ENCODE data around the gene ETS2. TPM values are rescaled to one million over a fixed set of nuclear protein-coding genes. Genes with fewer than 3 reads are reported as not detected.

Gene ETS2
- total RNA-seq, 1 experiment from 2014 or later: 35.3 TPM

DNA sequence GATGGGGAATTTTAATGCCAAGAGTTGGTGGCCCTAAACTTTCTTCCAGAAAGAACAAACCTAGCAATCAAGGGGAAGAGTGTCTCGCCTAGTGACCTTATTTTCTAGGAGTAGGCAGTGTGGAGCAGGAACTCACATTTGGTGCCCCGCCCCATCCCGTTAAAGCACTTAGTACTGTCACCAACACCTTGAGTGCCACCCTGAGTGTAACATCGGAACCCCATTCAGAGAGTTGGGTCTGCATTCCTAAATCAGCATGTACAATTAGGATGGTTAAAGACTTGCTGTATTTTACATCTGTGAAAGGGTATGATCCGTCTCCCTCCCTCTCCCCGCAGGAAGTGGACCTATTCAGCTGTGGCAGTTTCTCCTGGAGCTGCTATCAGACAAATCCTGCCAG lies 15.5 kb downstream of the ETS2 start:
- H3K4me1 Mint-ChIP-seq: peaks cover 0 to 2% of the 10 kb centered on the region in 2 experiments; a peak in 1 of 4 replicates
- Histone ChIP-seq H4K5ac (ENCODE audit: insufficient read length, low read depth, low read length) (no peak overlapping the region), H2BK20ac (ENCODE audit: low read depth, low read length, poor library complexity, severe bottlenecking) (no peak overlapping the region), H3K9ac (ENCODE audit: extremely low read depth, insufficient read length, low read length) (no peak overlapping the region), H3K23ac (ENCODE audit: insufficient read length, low read depth, low read length) (no peak overlapping the region), H2BK15ac (ENCODE audit: low read depth, low read length) (no peak overlapping the region), H4K91ac (ENCODE audit: insufficient read length, low read depth, low read length) (no peak overlapping the region), H4K8ac (replicated peaks; ENCODE audit: insufficient read length, low read depth, low read length) (no peak overlapping the region), H3K27ac (ENCODE audit: insufficient read length, low read depth, low read length) (no peak overlapping the region), H3K14ac (ENCODE audit: insufficient read depth, low read length) (no peak overlapping the region), H3K9me3 (ENCODE audit: control insufficient read depth, low read depth, low read length) (no peaks in the 10 kb centered on the region), H3T11ph (ENCODE audit: low read length) (no peak overlapping the region), H3K27me3 (ENCODE audit: insufficient read depth, low read length) (no peaks in the 10 kb centered on the region), H2BK120ac (ENCODE audit: low read depth, low read length, poor library complexity, severe bottlenecking) (no peak overlapping the region), H3K79me1 (ENCODE audit: insufficient read depth, low read depth, low read length, poor library complexity, severe bottlenecking) (no peaks in the 10 kb centered on the region), H3K4me1 (ENCODE audit: insufficient read depth, low read length) (no peaks in the 10 kb centered on the region), H2BK12ac (ENCODE audit: insufficient read length, low read depth, low read length) (no peak overlapping the region), H3K23me2 (ENCODE audit: insufficient read length, low read depth, low read length, poor library complexity, severe bottlenecking) (no peaks in the 10 kb centered on the region), H2BK5ac (ENCODE audit: insufficient read length, low read length) (no peak overlapping the region), H4K20me1 (ENCODE audit: control insufficient read depth, insufficient read depth, insufficient read length) (no peaks in the 10 kb centered on the region), H3K18ac (ENCODE audit: insufficient read length, low read depth, low read length) (no peak overlapping the region), H2AFZ (ENCODE audit: low read length) (no peak overlapping the region), H3K4me2 (ENCODE audit: insufficient read depth, insufficient read length, low read length) (no peak overlapping the region), H3K79me2 (ENCODE audit: insufficient read depth, low read length) (peaks cover 2% of the 10 kb centered on the region; the same call in 1 of the 2 replicates), H3K56ac (ENCODE audit: insufficient read length, low read depth, low read length) (no peak overlapping the region), H2AK5ac (ENCODE audit: insufficient read length, low read length) (no peak overlapping the region), H3K4ac (ENCODE audit: low read depth, low read length) (no peak overlapping the region)
- no peak for DNase-seq
- H3K27me3 Mint-ChIP-seq (ENCODE audit: low read depth): no peaks in the 10 kb centered on the region
- H3K27ac Mint-ChIP-seq: peak overlapping the region in 1 of 3 experiments; percentile 22; a peak in 1 of 7 replicates
- no peaks in the 10 kb centered on the region; a peak in 2 of 5 replicates for H3K9me3 Mint-ChIP-seq
- H3K36me3 Mint-ChIP-seq (ENCODE audit: insufficient read depth in 1 of 3, low read depth in 3 of 3): peaks cover 84 to 92% (median 89%) of the 10 kb centered on the region in 3 experiments
- H3K4me3 Mint-ChIP-seq: no peak overlapping the region
- TF ChIP-seq, protein P1, sequence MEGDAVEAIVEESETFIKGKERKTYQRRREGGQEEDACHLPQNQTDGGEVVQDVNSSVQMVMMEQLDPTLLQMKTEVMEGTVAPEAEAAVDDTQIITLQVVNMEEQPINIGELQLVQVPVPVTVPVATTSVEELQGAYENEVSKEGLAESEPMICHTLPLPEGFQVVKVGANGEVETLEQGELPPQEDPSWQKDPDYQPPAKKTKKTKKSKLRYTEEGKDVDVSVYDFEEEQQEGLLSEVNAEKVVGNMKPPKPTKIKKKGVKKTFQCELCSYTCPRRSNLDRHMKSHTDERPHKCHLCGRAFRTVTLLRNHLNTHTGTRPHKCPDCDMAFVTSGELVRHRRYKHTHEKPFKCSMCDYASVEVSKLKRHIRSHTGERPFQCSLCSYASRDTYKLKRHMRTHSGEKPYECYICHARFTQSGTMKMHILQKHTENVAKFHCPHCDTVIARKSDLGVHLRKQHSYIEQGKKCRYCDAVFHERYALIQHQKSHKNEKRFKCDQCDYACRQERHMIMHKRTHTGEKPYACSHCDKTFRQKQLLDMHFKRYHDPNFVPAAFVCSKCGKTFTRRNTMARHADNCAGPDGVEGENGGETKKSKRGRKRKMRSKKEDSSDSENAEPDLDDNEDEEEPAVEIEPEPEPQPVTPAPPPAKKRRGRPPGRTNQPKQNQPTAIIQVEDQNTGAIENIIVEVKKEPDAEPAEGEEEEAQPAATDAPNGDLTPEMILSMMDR (conservative IDR thresholded peaks at IDR 0.05): no peak
- WGBS (ENCODE audit: extremely low coverage, insufficient read length, low lambda C conversion rate): no CpG with 5 or more reads among the region's 6 CpGs

Measured in H9 (cell line).